A673 (cell line): ENCODE results near the gene TEX9. TPM values are rescaled to one million over a fixed set of nuclear protein-coding genes. Genes with fewer than 3 reads are reported as not detected.
A peak's percentile ranks its signal among the peaks of the same experiment; 100 is the strongest.
"Not testable (repeated sequence)": the region's sequence is repeated elsewhere in the genome, so short reads cannot be mapped to it uniquely, and the experiment has no call there.

Experiments used
- BruUV-seq: library from RNA; stranded (reverse); fragments of 400-500 nt; replicated peaks from 2 replicates; lab custom pipeline; 2021; lab: Mats Ljungman, UMichigan
- CTCF ChIA-PET: fragments of 300-600 bp; sonication (Branson Sonifier 250); formaldehyde crosslinking; loops from one replicate; lab custom pipeline; 2022; ENCODE audit warnings: antibody characterized with exemption; lab: Charles Lee
- POLR2A ChIA-PET: fragments of 300-600 bp; sonication (Branson Sonifier 250); formaldehyde crosslinking; loops from one replicate; lab custom pipeline; 2022; ENCODE audit warnings: antibody characterized with exemption; ENCODE audit not compliant: low non-redundant PET; lab: Charles Lee
- DNase-seq: peaks from one replicate; pipeline ENCODE4 v3.0.0-alpha.2; 2015; ENCODE audit warnings: low spot score
- H3K27ac ChIP-seq: fragments of 200-600 bp; sonication (generic); 2 replicates; pipeline ENCODE4 v1.5.1; 2016; ENCODE audit warnings: mixed run types, low read depth, mild to moderate bottlenecking, mixed read lengths, antibody characterized with exemption, low read length; ENCODE audit not compliant: poor library complexity, severe bottlenecking
- H3K27me3 ChIP-seq: fragments of 200-600 bp; sonication (generic); replicated peaks from 2 replicates; pipeline ENCODE4 v1.6.1; 2017; ENCODE audit warnings: mixed run types, low read depth, mild to moderate bottlenecking, mixed read lengths, antibody characterized with exemption, low read length; ENCODE audit not compliant: insufficient read depth, poor library complexity
- H3K36me3 ChIP-seq: fragments of 200-600 bp; sonication (generic); 2 replicates; pipeline ENCODE4 v1.6.1; 2016; ENCODE audit warnings: mixed run types, mild to moderate bottlenecking, mixed read lengths, antibody characterized with exemption, low read length; ENCODE audit not compliant: insufficient read depth, poor library complexity, severe bottlenecking
- H3K4me1 ChIP-seq: fragments of 200-600 bp; sonication (generic); 2 replicates; pipeline ENCODE4 v1.6.1; 2017; ENCODE audit warnings: mixed run types, mild to moderate bottlenecking, mixed read lengths, antibody characterized with exemption, low read length; ENCODE audit not compliant: insufficient read depth, poor library complexity, severe bottlenecking
- H3K4me3 ChIP-seq: fragments of 200-600 bp; sonication (generic); 2 replicates; pipeline ENCODE4 v1.5.1; 2016; ENCODE audit warnings: low read depth, mixed run types, mild to moderate bottlenecking, mixed read lengths, low read length; ENCODE audit not compliant: poor library complexity, severe bottlenecking
- H3K9me3 ChIP-seq: fragments of 200-600 bp; sonication (generic); 2 replicates; pipeline ENCODE4 v1.6.1; 2016; ENCODE audit warnings: mixed run types, low read depth, mild to moderate bottlenecking, mixed read lengths, antibody characterized with exemption, low read length; ENCODE audit not compliant: poor library complexity, severe bottlenecking
- CTCF ChIP-seq: fragments of 300-800, 200-600 bp; sonication (generic); conservative IDR thresholded peaks from 2 replicates; pipeline ENCODE4 v1.5.1; 2017; ENCODE audit warnings: low read depth, mild to moderate bottlenecking, antibody characterized with exemption, low read length, moderate library complexity, mixed read lengths
- EZH2 ChIP-seq: fragments of 200-600 bp; sonication (generic); IDR thresholded peaks from 2 replicates; pipeline ENCODE4 v1.6.1; 2017; ENCODE audit warnings: borderline replicate concordance, low read depth, mild to moderate bottlenecking, mixed read lengths, antibody characterized with exemption, low read length; ENCODE audit not compliant: poor library complexity, severe bottlenecking
- intact Hi-C: fragments of 100-400 bp; cut with micrococcal nuclease; formaldehyde crosslinking; loops from one replicate; pipeline ENCODE4 v1.10.0; 2022; ENCODE audit not compliant: unreplicated experiment
- total RNA-seq: library from RNA; stranded (reverse); gene quantifications from 2 replicates; pipeline ENCODE4 v1.2.3, GENCODE V29; 2021

The TEX9 gene
- total RNA-seq, 1 experiment from 2014 or later, result 18.0 TPM

- BruUV-seq, result no TSS peak
- DNase-seq, result peak; percentile 24
- intact Hi-C loops, result loop anchor here (1.0 kb wide), 1 partner anchor 45 kb away; no protein-coding TSS in a partner anchor
Measured at GRCh38 chr15:56411122-56411749, 46.0 kb downstream of the TEX9 start.

GRCh38 chr15:56413114-56413733 is 48.0 kb downstream of the TEX9 start:
- H3K27me3 ChIP-seq, H3K36me3 ChIP-seq, H3K27ac ChIP-seq, DNase-seq, intact Hi-C loops, POLR2A ChIA-PET, H3K9me3 ChIP-seq, H3K4me1 ChIP-seq, H3K4me3 ChIP-seq, CTCF ChIA-PET, BruUV-seq: not testable (repeated sequence)

More at GRCh38 chr15:56411122-56411749, 46.0 kb downstream of the TEX9 start:
- H3K9me3 ChIP-seq, result no peaks in the 10 kb centered on the region
- no peaks in the 10 kb centered on the region for H3K36me3 ChIP-seq
- H3K4me3 ChIP-seq, result no peak overlapping the region
- no peak for TF ChIP-seq EZH2
- TF ChIP-seq CTCF, result no peak
- no peak overlapping the region for H3K27ac ChIP-seq
- ChIA-PET CTCF (no interaction called here), POLR2A (no interaction called here)
- no peaks in the 10 kb centered on the region for H3K4me1 ChIP-seq
- H3K27me3 ChIP-seq, result no peaks in the 10 kb centered on the region

DNA sequence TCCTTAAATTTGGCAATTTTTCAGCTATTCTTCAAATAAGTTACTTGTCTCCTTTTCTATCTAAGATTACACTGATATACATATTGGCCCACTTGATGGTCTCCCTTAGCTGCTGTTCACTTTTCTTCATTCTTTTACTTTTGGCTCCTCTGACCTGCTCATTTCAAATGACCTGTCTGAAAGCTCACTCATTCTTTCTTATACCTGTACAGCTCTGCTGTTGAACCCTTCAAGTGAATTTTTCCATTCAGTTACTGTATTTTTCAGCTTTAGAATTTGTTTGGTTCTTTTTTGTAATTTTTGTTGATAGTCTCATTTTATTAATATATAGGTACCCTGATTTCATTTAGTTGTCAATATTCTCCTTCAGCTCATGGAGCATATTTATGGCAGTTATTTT is 60.0 kb downstream of the TEX9 start:
- DNase-seq, result no peak
- Histone ChIP-seq H3K36me3 (peaks cover 28% of the 10 kb centered on the region), H3K4me3 (no peak overlapping the region), H3K27me3 (no peaks in the 10 kb centered on the region), H3K27ac (no peak overlapping the region), H3K4me1 (no peaks in the 10 kb centered on the region), H3K9me3 (no peaks in the 10 kb centered on the region)
- CTCF ChIA-PET, result no interaction called here
- no TSS peak for BruUV-seq
- TF ChIP-seq CTCF, result no peak
- TF ChIP-seq EZH2, result no peak
- intact Hi-C loops, result no loop called here
- POLR2A ChIA-PET, result no interaction called here
